HCT116 (cell line): Measurements from ENCODE around the gene SMR3B. TPM values are rescaled to one million over a fixed set of nuclear protein-coding genes. Genes with fewer than 3 reads are reported as not detected.

Source experiments
- ATAC-seq: fragments of 200-7000 bp; cut with Tn5 transposase; 2 replicates; pipeline ENCODE4 v1.9.1; 2020; ENCODE audit warnings: mild to moderate bottlenecking, moderate library complexity
- BruUV-seq: library from RNA; stranded (reverse); fragments of 400-500 nt; replicated peaks from 2 replicates; lab custom pipeline; 2021; lab: Mats Ljungman, UMichigan
- CTCF ChIA-PET: fragments of 300-600 bp; sonication (Branson Sonifier 250); formaldehyde crosslinking; loops from one replicate; lab custom pipeline; 2021; ENCODE audit warnings: antibody characterized with exemption; lab: Charles Lee
- POLR2A ChIA-PET: fragments of 300-600, 350-600 bp; sonication (Branson Sonifier 250); formaldehyde crosslinking; loops from one replicate; lab custom pipeline; 2021; ENCODE audit warnings: antibody characterized with exemption; lab: Charles Lee
- RAD21 ChIA-PET, 2 experiments: fragments of 300-600 bp; sonication (Branson Sonifier 250); formaldehyde crosslinking; loops; one replicate each; lab custom pipeline; 2023; ENCODE audit warnings: low total read pairs in 2 of 2; ENCODE audit not compliant: uncharacterized antibody in 2 of 2, unreplicated experiment in 2 of 2, low non-redundant PET in 1 of 2; lab: Charles Lee
- DNase-seq: peaks from one replicate; pipeline ENCODE4 v3.0.0-alpha.2; 2010; ENCODE audit warnings: low read depth, low spot score
- H2AFZ ChIP-seq: fragments of 200-600 bp; shearing (Covaris generic), sonication (generic); 2 replicates; pipeline ENCODE4 v1.6.1; 2017; ENCODE audit warnings: low read depth, mixed run types, mixed read lengths, antibody characterized with exemption, low read length; ENCODE audit not compliant: poor library complexity, severe bottlenecking
- H3K27ac ChIP-seq: 2 replicates; pipeline ENCODE4 v1.5.1; 2012; ENCODE audit warnings: low read depth, low read length
- H3K27me3 ChIP-seq: fragments of 200-600 bp; sonication (generic); 2 replicates; pipeline ENCODE4 v1.6.1; 2016; ENCODE audit warnings: mixed run types, low read length, mixed read lengths; ENCODE audit not compliant: insufficient read depth
- H3K36me3 ChIP-seq, 2 experiments: fragments of 200-500 bp in 1 of 2; fragments of 200-600 bp in 1 of 2; sonication (Bioruptor generic) in 1 of 2; sonication (generic) in 1 of 2; 2 replicates each; pipeline versions ENCODE4 v1.5.1 to v1.6.1; 2014 to 2016; ENCODE audit warnings: low read length in 2 of 2, inconsistent platforms in 1 of 2, mixed read lengths in 1 of 2, mixed run types in 1 of 2; ENCODE audit not compliant: insufficient read depth in 2 of 2, control insufficient read depth in 1 of 2
- H3K4me1 ChIP-seq, 2 experiments: fragments of 200-600 bp in 1 of 2; sonication (generic) in 1 of 2; 2 replicates each; pipeline versions ENCODE4 v1.5.1 to v1.6.1; 2012 to 2017; ENCODE audit warnings: low read length in 2 of 2, inconsistent platforms in 1 of 2, mild to moderate bottlenecking in 1 of 2, mixed read lengths in 1 of 2, mixed run types in 1 of 2, moderate library complexity in 1 of 2; ENCODE audit not compliant: insufficient read depth in 2 of 2, control insufficient read depth in 1 of 2
- H3K4me2 ChIP-seq: fragments of 200-600 bp; sonication (generic); 2 replicates; pipeline ENCODE4 v1.6.1; 2017; ENCODE audit warnings: mixed run types, low read length, mixed read lengths
- H3K4me3 ChIP-seq, 2 experiments: fragments of 200-600 bp in 1 of 2; sonication (generic) in 1 of 2; replicated peaks in 1 of 2; 2 replicates each; pipeline ENCODE4 v1.5.1; 2011 to 2016; ENCODE audit warnings: low read length in 2 of 2, control low read depth in 1 of 2, low read depth in 1 of 2, mild to moderate bottlenecking in 1 of 2, mixed read lengths in 1 of 2, mixed run types in 1 of 2
- H3K79me2 ChIP-seq: fragments of 200-600 bp; sonication (generic); 2 replicates; pipeline ENCODE4 v1.6.1; 2017; ENCODE audit warnings: mild to moderate bottlenecking, mixed run types, low read length, moderate library complexity, mixed read lengths; ENCODE audit not compliant: insufficient read depth
- H3K9ac ChIP-seq: fragments of 200-600 bp; sonication (generic); 2 replicates; pipeline ENCODE4 v1.6.1; 2016; ENCODE audit warnings: low read length, mixed read lengths
- H3K9me2 ChIP-seq: fragments of 200-600 bp; sonication (generic), shearing (Covaris generic); 2 replicates; pipeline ENCODE4 v1.6.1; 2017; ENCODE audit warnings: mixed run types, mild to moderate bottlenecking, moderate library complexity; ENCODE audit not compliant: insufficient read depth
- H3K9me3 ChIP-seq, 2 experiments: fragments of 200-500 bp in 1 of 2; fragments of 200-600 bp in 1 of 2; sonication (Bioruptor generic) in 1 of 2; sonication (generic) in 1 of 2; 2 replicates each; pipeline ENCODE4 v1.6.1; 2014 to 2017; ENCODE audit warnings: low read length in 2 of 2, mixed read lengths in 2 of 2, inconsistent platforms in 1 of 2, low read depth in 1 of 2, mild to moderate bottlenecking in 1 of 2, mixed run types in 1 of 2, moderate library complexity in 1 of 2; ENCODE audit not compliant: control insufficient read depth in 1 of 2, insufficient read depth in 1 of 2
- H4K20me1 ChIP-seq: fragments of 200-600 bp; sonication (generic), shearing (Covaris generic); 2 replicates; pipeline ENCODE4 v1.6.1; 2017; ENCODE audit warnings: mixed run types, mild to moderate bottlenecking, moderate library complexity; ENCODE audit not compliant: insufficient read depth
- CEBPB ChIP-seq: IDR thresholded peaks from 2 replicates; pipeline ENCODE4 v1.6.1; 2012; ENCODE audit warnings: low read depth
- FOSL1 ChIP-seq: IDR thresholded peaks from 2 replicates; pipeline ENCODE4 v1.6.1; 2012; ENCODE audit warnings: low read depth
- JUND ChIP-seq: IDR thresholded peaks from 2 replicates; pipeline ENCODE4 v1.6.1; 2012
- MAX ChIP-seq: IDR thresholded peaks from 2 replicates; pipeline ENCODE4 v1.6.1; 2012
- POLR2A ChIP-seq: IDR thresholded peaks from 2 replicates; pipeline ENCODE4 v1.7.0; 2011; ENCODE audit warnings: borderline replicate concordance; ENCODE audit not compliant: insufficient read depth, insufficient read length; ENCODE audit errors: extremely low read depth
- SP1 ChIP-seq: IDR thresholded peaks from 2 replicates; pipeline ENCODE4 v1.6.1; 2012; ENCODE audit warnings: low read depth
- YY1 ChIP-seq: IDR thresholded peaks from 2 replicates; pipeline ENCODE4 v1.6.1; 2011; ENCODE audit warnings: low read length, low read depth, moderate library complexity, mild to moderate bottlenecking; ENCODE audit not compliant: insufficient replicate concordance; ENCODE audit errors: extremely low read depth
- ZFX ChIP-seq: fragments of 450-650 bp; IDR thresholded peaks from 2 replicates; pipeline ENCODE4 v1.6.1; 2017
- ZNF274 ChIP-seq: fragments of 200-500 bp; sonication (Bioruptor generic); IDR thresholded peaks from 2 replicates; pipeline ENCODE4 v1.6.1; 2014; ENCODE audit warnings: mild to moderate bottlenecking, low read depth, low read length, inconsistent platforms
- intact Hi-C: fragments of 100-400 bp; cut with micrococcal nuclease; formaldehyde crosslinking; loops from 2 replicates; pipeline ENCODE4 v1.10.0; 2022
- total RNA-seq: library from RNA; stranded (reverse); gene quantifications from one replicate; pipeline ENCODE4 v1.2.1, GENCODE V29; 2021; ENCODE audit not compliant: unreplicated experiment
- TF ChIP-seq, protein P1 (sequence below), 3 experiments: fragments of 200-600 bp in 1 of 3; sonication (generic) in 1 of 3; IDR thresholded peaks in 2 of 3; conservative IDR thresholded peaks in 1 of 3; 2 replicates each; pipeline ENCODE4 v1.5.1; 2012 to 2017; ENCODE audit warnings: low read depth in 2 of 3, low read length in 2 of 3, antibody characterized with exemption in 1 of 3, borderline replicate concordance in 1 of 3, control low read depth in 1 of 3, mild to moderate bottlenecking in 1 of 3, mixed read lengths in 1 of 3, mixed run types in 1 of 3, moderate library complexity in 1 of 3; ENCODE audit not compliant: insufficient read depth in 1 of 3

Gene SMR3B
- total RNA-seq, 1 experiment from 2014 or later = not detected

DNA sequence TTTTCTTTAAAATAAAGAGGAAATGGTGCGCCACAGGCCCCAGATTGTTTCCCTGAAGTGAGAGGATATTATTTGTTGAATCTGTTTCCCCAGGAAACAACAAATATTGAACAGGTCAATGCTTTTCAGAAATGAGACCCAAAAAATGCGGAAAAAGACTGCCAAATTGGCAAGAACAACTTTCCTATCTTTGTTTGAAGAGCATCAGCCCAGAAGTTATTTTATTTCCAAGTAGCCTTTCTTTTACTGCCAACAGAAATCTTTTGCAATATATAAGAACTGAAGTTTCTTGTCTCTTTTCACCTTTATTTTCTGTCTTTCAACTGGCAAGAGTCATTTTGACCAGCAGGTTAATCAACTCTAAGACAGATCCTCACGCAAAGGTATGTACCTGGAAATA is 22.5 kb upstream of the SMR3B start, which contains the start of gene SMR3A:
Gene SMR3A (plus strand): TSS at position 301 of the 400 bp plus-strand sequence. CDS start 1,356 bp downstream, outside the sequence.
- no peak within 1 kb of the TSS for H3K9ac ChIP-seq

GRCh38 chr4:70364002-70364401 is 18.9 kb upstream of the SMR3B start:
- Histone ChIP-seq H3K36me3 (no peaks in the 10 kb centered on the region), H3K9ac (no peak overlapping the region), H3K9me3 (no peaks in the 10 kb centered on the region), H3K4me1 (no peaks in the 10 kb centered on the region), H3K4me3 (no peak overlapping the region), H2AFZ (no peak overlapping the region)
- RAD21 ChIA-PET = no interaction called here
- ATAC-seq = no peak
- TF ChIP-seq JUND (no peak), CEBPB (no peak), FOSL1 (no peak), MAX (no peak), YY1 (no peak), SP1 (no peak), POLR2A (no peak)
- TF ChIP-seq, protein P1, sequence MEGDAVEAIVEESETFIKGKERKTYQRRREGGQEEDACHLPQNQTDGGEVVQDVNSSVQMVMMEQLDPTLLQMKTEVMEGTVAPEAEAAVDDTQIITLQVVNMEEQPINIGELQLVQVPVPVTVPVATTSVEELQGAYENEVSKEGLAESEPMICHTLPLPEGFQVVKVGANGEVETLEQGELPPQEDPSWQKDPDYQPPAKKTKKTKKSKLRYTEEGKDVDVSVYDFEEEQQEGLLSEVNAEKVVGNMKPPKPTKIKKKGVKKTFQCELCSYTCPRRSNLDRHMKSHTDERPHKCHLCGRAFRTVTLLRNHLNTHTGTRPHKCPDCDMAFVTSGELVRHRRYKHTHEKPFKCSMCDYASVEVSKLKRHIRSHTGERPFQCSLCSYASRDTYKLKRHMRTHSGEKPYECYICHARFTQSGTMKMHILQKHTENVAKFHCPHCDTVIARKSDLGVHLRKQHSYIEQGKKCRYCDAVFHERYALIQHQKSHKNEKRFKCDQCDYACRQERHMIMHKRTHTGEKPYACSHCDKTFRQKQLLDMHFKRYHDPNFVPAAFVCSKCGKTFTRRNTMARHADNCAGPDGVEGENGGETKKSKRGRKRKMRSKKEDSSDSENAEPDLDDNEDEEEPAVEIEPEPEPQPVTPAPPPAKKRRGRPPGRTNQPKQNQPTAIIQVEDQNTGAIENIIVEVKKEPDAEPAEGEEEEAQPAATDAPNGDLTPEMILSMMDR (IDR thresholded peaks at IDR 0.05 in 2 of 3, conservative IDR thresholded peaks at IDR 0.05 in 1 of 3; ENCODE audit: borderline replicate concordance in 1 of 3, insufficient read depth in 1 of 3, low read depth in 2 of 3, low read length in 2 of 3) = no peak
- TF ChIP-seq, all 23 proteins: peak for 0
- ChIA-PET CTCF (no interaction called here), POLR2A (no interaction called here)
- Histone ChIP-seq H3K27ac (no peak overlapping the region), H3K9me2 (no peaks in the 10 kb centered on the region), H3K27me3 (no peaks in the 10 kb centered on the region), H4K20me1 (no peaks in the 10 kb centered on the region), H3K79me2 (no peaks in the 10 kb centered on the region), H3K4me2 (no peak overlapping the region)
- intact Hi-C loops = no loop called here
- BruUV-seq = no TSS peak
- DNase-seq = no peak

More for the DNA sequence above, 22.5 kb upstream of the SMR3B start, which contains the start of gene SMR3A:
- POLR2A ChIA-PET = no interaction called here
- Histone ChIP-seq H3K4me1 (no peaks in the 10 kb centered on the region), H3K4me3 (no peak within 1 kb of the TSS)
- TF ChIP-seq FOSL1 = no peak
- TF ChIP-seq ZNF274 = no peak
- no peak for TF ChIP-seq ZFX
- no peak for TF ChIP-seq JUND
- no peak for TF ChIP-seq YY1
- TF ChIP-seq, all 23 proteins: peak for 0
- ChIA-PET RAD21 (no interaction called here), CTCF (no interaction called here)
- Histone ChIP-seq H4K20me1 (no peaks in the 10 kb centered on the region), H2AFZ (no peak within 1 kb of the TSS), H3K9me3 (no peaks in the 10 kb centered on the region), H3K79me2 (no peaks in the 10 kb centered on the region), H3K9me2 (no peaks in the 10 kb centered on the region), H3K27me3 (no peaks in the 10 kb centered on the region), H3K4me2 (no peak within 1 kb of the TSS), H3K27ac (no peak within 1 kb of the TSS), H3K36me3 (no peaks in the 10 kb centered on the region)
- DNase-seq (no peak), ATAC-seq (no peak)
- intact Hi-C loops = no loop called here
- BruUV-seq = no TSS peak
